ENCODE data around the gene KATNAL1.
A peak's percentile ranks its signal among the peaks of the same experiment; 100 is the strongest.

KATNAL1 gene

DNA sequence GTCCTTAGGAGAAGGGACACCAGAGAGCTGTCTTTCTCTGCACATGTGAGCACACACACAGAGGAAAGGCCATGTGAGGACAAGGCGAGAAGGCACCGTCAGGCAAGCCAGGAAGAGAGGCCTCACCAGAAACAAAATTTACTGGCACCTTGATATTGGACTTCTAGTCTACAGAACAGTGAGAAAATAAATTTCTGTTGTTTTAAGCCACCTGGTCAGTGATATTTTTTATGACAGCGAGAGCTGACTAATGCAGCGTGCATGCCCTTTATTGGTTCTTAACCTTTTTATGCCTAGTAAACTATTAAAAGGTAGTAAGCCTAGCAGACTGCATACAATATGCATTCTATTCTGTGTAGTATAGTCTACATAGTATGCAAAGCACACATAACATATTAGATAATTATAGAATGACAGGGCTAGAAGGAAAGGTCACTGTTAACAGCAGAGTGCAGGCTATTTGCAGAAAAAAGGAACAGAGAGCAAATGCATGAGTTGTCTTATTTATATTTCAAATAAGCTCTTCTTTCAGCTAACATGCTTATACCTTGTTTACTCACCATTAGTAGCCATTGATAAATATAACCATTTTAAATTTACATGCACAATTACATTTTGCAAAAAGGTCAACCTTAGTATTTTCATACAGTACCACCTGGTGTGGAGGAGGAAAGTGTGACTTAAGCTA, 25.2 kb upstream of the KATNAL1 start:
- DNase-seq: no peak

DNA sequence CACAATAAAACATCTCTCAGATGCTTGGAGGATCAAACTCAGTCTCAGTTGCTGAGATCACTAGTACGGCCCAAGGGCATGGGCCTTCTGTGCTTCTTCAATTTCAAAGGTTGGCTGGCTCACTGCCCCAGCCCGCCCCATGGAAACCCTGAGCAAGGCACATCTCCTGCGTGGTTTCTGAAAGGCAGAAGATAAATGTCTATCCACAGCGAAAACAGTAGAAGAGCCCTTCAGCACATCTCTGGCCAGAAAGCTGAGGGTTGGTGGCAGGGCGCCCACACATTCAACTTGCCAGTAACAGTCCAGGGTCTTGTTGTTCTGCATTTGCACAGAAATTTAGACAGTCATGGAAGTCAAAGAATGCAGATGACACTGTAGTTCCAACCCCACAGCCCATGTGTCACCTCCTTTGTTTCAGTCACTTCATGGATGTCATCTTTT, 24.0 kb upstream of the KATNAL1 start:
- no peak for DNase-seq

DNA sequence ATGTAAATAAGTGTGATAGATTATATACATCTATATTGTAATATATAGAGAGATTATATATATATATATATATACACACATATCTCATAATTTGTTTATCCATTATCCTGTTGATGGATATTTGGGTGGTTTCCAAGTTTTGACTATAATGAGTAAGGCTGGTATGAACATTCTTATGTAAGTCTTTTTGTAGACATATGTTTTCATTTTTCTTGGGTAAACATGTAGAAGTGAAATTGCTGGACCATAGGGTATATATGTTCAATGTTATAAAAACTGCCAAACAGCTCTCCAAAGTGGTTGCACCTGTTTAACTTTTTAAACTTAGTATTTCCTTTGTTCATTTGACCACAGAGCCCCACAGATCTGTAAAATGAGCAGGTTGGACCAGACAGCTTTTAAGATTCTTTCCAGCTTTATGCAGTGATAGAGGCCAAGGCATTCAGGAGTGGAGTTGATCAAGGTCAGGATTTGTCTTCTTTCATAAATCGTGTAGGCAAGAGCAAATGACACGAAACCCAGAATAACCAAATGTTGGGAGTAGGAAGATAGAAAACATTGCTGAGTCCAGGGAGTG, 21.7 kb upstream of the KATNAL1 start:
- DNase-seq: no peak

DNA sequence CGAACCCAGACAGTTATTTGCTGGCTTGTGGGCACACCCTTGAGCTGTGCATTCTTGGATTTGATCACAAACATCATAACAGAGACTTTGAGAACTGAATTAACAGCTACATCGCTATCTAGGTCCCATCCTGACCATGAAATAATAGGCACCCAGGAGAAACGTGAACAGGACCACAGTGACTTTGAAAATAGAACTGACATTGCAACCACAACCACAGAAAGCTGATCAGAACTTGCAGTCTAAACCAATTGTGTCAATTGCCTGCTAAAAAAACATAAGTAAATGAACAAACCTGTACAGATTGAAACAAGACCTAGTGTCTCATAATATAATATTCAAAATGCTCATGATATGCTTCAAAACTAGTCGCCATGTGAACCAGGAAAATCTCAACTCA, 18.3 kb upstream of the KATNAL1 start:
- no peak for DNase-seq

DNA sequence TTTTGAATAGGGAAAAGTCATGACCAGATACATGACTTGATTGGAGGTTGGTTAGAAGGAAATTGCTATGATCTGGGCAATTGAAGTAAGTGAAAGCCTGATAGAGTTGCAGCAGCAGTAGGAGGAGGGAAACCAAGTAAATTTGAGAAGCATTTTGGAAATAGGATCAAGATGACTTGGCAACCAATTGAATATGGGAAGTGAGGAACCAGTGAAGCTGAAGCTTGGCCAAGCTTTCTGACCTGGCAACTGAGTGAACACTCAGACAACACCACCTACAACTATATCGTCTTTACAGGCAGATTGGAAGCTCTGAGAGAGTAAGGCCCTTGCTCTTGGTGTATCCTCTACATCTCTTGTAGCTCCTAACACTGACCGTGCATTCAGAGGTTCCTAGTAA, 16.2 kb upstream of the KATNAL1 start:
- no peak for DNase-seq

DNA sequence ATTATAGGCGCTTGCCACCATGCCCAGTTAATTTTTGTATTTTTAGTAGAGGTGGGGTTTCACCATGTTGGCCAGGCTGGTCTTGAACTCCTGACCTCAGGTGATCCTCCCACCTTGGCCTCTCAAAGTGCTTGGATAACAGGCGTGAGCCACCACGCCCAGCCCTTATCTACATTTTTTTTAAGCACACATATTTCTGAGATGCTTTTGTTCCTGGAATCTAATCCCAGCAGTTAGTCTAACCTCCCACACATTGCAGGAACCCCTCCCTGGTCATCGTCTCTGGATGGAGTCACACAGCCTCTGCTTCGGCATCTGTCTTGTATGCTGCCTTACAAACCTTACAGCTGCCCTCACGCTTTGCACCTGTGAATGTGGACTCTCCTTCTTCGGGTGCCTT, 15.1 kb upstream of the KATNAL1 start:
- DNase-seq: no peak

DNA sequence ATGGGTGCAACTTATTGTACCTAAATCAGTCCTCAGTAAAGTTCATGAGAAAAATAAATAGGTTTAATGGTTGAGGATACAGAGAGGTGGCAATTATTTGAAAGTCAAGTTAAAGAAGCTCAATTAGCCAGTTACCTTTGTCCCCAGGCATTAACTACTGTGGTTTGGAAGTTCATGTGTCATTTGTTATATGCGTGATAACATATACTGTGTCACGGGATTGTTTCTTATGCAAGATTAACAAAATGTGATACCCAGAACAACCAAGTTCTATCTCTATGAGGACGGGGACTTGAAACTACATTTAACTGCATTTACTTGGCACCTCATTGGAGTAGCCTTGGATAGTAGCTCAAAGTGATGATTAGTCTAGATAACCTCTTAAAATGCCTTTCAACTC, 13.9 kb upstream of the KATNAL1 start:
- DNase-seq: no peak

DNA sequence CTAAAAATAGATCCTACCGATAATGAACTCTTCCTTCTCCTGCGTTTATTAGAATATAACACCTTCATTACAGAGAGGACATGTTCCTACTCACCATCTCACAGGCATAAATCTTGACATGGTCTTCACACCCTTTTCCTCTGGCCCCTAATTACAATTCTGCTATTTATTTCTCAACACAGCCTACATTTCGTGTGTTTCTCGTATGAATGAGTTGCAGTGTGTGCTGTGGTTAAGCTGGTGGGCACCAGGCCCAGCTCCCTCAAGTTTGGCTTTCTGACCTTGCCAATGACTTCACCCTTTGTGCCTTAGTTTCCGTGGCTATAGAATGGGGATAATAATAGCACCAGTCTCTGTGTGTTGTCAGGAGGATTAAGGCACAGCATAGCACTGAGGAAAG, 12.3 kb upstream of the KATNAL1 start:
- DNase-seq: no peak

DNA sequence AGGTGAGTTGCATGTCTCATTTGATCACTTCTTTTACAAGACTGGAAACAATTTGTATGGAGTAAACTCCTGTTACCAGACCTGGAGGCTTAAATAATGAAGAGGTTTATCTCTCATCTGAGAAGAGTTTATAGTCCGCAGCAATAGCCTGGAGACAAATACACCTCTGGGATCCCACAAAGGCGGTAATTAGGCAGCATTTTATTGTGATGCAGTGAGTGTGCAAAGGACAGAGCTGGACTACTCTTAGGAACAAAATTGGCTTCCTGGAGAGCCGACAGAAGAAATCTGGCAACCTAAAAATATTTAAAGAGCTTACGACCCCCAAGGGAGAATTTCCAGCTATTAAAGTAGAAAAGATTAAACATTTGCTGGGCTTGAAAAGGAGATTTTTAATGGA, 11.8 kb upstream of the KATNAL1 start:
- no peak for DNase-seq

DNA sequence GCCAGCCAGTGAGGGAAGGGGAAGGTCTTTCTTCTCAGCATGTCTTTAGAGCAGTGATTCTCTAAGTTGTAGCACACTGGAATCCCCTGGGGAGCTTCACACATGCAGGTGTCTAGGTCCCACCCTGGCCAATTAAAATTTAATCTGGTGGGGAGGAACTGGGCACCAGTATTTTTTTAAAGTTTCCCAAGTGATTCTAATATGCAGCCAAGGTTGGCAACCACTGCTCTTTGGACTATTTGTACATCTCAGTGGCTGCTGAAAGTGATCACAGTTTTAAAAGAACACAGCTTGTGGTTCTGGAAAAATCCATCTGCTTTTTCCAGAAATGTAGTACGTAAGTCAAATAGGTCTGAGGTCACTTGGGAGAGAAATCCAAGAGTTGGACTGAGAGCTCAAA, 10.7 kb upstream of the KATNAL1 start:
- no peak for DNase-seq

DNA sequence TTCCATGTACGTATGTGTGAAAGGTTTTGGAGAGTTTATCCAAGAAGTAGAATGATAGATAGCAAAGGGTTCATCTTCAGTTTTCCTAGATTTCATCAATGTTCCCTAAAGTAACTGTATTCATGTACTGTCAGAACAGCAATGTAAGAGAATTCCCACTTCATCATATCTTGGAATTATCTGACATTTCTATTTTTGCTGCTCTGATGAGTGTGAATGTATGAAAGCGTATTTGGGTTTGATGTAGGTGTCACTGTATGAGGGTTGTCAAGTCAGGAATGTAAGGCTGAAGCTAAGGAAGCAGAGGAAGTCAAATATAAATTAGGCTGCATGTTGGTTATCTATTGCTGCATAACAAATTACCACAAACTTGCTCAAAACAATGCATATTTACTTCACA, 7.2 kb upstream of the KATNAL1 start:
- no peak for DNase-seq

DNA sequence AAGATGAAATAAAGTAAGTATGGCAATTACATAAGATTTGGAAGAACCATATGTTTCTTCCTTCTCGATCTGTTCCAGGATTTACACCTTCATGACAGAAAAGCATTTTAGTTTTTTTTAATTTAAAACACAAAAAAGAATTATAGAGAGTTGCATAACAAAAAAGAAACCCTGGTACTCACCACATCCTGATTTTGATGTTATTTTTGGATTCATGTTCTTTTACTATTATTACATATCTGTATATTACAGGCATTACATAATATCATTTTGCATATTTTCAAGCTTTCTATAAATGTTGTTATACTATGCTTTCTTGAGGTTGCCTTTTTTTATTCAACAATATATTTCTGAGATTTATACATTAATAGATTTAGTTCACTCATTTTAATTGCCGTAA, 6.7 kb upstream of the KATNAL1 start:
- no peak for DNase-seq

DNA sequence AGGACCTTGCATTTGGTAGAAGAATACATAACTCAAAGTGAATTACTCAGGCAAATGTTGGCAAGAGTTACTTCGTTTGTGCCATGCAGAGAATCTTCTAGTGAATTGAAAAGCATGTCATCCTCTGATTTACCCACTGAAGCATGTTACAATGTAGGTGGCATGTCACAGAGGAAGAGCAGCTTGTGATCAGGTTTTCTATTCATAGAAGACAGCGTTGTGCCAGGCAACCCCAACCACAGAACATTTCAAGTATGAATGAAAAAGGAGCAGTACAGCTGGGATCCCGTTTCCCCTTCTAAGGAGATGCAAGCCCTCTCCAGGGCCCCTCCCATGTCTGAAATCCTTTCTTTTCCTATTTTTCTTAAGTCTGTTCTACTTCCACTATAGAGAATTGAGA, 6.0 kb upstream of the KATNAL1 start:
- DNase-seq: no peak

DNA sequence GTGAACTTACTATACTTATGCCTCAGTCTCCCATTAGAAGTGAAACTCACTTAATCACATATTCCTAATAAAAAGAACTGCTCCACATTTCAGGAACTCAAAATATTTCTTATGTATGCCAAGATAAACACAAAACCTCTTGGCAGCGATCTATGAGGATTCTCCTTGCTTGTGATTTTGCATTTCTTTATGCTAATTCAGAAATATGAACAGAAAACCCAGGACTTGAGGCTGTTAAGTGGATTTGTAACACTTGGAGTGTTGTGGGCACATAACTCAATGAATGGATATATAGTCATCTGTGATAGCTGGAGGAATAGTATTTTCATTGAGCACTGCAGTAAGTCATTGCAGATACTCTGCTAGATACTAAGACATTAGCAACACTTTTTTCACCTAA, 5.6 kb upstream of the KATNAL1 start:
- DNase-seq: no peak

DNA sequence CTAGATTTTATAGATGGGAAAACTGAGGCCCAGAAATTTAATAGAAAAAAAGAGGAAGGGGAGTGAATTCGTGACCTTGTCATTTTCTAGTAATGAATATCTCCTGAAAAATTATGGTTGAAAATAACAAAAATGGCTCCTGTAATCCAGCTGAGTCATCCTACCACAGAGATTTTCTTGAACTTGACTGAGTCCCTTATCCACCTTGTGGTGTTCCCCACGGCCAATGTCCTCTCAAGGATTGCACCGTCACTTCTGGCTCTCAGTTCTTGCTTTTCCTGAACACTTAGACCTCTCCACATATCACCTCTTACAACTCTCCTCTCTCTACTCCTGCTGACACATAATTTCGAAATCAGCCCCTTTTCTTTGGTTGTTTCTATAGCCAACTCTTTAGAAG, 1.2 kb upstream of the KATNAL1 start:
- no peak for DNase-seq

DNA sequence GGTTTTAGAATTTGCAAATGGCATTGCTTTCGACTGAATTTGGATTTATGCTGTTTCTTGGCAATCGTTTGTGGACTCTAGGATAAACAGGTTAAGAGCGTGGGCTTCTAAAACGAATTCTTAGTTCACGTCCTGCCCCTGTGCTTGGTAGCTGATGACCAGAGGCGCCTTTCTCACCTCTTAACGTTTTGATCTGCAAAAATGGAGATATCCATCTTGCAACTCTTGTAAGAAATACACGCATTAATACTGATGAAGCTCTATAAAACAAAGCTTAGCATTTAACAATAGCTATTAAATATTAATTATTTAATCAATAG, 580 bp upstream of the KATNAL1 start:
- no peak for DNase-seq

DNA sequence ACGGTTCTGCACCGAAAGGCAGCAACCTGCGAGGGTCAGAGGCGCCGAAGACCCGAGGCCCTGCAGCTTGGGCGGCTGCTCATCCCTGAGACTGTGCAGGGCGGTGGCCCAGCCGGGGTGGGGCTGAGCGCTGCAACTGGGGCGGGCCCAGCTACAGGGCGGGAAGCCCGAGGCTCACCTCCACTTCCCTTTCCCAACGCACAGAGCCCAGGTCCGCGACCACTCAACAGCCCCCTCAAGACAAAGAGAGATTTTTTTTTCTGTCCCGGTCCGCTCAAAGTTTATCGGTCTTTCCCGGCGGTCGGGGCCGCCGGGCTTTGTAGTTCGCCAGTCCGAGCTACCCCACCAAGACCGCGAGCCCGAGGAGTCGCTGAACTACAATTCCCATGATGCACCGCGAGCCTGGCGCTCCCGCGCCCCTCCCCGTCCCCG, 573 bp downstream of the KATNAL1 start:
- DNase-seq: peak; percentile 93

DNA sequence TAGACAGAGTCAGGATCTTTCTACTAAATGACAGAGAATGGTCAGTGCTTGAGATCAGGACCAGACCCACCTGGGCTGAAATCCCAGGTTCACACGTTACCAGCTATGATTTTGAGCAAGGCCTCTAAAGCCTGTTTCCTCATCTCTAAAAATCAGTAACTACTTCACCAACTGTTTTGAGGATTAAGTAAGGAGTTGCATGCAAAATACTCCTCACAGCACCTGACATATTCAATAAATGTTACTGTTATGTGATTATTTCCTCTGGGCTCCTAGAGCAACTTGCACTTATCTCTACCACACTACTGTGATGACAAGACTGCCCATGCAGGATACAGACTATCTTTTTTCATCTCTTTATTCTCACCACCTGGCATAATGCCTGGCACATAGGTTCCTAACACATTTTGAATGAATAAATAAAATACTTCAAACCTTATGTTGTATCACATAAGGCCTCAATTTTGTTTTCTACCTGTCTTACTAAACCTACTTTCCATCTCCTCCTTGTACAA, 1.8 kb downstream of the KATNAL1 start:
- DNase-seq: no peak

DNA sequence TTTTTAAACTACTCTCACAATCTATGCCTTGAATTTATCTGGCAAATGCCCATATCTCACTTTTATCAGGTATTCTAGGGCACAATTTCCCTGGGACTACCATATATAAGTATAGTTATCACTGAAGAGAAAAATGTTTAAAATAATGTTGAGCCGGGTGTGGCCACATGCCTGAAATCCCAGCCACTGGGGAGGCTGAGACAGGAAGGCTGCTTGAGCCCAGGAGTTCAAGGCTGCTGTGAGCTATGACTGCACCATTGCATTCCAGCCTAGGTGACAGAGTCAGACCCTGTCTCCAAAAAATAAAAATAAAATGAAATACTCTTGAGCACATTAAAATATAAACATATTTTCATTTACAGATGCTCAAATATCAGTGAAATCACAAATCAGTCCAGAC, 4.1 kb downstream of the KATNAL1 start:
- DNase-seq: no peak

DNA sequence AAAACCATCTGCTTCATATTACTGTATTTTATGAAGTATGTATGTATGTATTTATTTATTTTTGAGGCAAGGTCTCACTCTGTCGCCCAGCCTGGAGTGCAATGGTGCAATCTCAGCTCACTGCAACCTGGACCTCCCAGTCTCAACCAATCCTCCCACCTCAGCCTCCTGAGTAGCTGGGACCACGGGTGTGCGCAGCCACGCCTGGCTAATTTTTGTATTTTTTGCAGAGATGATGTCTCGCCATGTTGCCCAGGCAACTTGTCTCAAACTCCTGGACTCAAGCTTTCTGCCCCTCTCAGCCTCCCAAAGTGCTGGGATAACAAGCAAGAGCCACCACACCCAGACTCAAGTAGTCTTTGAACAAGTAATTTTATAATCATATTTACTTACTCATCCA, 5.5 kb downstream of the KATNAL1 start:
- DNase-seq: no peak

DNA sequence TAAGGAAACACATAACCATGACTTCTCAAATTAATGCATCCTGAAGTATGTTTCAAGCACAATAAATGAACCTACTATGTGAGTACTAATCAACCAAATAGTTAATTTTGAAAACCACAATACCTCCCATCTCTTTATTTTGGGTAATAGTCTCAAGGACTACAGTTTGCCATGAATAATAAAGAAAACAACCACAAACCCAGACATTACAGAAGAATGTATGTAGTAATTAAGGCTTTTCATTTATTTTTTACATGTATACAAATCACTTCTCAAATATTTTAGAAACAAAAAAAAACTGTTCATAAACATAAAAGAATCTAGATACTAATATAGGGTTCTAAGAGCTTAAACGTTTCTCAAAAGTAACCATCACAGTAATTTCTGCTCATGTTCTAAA, 6.8 kb downstream of the KATNAL1 start:
- no peak for DNase-seq

DNA sequence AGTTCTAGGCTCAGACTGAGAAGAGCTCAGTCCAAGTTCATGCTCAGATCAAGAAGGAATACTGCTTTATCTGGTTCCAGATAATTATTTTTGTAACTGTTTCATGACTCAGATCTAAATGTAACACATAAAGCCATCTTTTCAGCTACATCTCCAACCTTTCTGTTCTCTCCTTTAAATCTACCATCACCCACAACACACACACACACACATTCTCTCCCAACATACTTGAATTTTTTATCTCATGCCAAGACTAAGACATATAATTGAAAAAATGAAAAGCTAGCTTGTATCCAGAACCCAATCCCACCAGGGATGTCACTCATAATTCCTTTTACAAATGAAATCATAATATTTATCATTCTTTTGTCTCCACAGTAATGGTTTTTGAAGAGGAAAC, 7.6 kb downstream of the KATNAL1 start:
- no peak for DNase-seq

DNA sequence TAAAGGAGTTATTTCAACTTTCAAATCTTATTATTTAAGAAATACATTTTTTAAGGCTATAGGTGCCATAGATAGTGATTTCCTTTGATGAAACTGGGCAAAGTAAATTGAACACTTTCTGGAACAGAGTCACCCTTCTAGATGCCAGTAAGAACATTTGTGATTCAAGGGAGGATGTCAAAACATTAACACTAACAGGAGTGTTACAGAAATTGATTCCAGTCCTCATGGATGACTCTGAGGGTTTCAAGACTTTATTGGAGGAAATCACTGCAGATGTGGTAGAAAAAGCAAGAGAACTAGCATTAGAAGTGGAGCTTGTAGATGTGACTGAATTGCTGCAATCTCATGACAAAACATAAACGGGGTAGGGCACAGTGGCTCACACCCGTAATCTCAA, 12.2 kb downstream of the KATNAL1 start:
- DNase-seq: no peak

DNA sequence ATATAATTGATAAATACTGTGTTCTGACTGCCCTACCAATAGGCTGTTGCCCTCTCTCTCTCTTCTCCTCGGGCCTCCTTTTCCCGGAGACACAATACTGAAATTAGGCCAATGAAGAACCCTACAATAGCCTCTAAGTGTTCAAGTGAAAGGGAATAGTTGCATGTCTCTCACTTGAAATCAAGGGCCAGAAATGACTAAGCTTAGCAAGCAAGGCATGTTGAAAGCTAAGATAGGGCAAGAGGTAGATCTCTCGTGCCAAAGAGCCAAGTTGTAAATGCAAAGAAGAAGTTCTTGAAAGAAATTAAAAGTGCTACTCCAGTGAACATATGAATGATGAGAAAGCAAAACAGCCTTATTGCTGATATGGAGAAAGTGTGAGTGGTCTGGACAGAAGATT, 13.3 kb downstream of the KATNAL1 start:
- DNase-seq: no peak

DNA sequence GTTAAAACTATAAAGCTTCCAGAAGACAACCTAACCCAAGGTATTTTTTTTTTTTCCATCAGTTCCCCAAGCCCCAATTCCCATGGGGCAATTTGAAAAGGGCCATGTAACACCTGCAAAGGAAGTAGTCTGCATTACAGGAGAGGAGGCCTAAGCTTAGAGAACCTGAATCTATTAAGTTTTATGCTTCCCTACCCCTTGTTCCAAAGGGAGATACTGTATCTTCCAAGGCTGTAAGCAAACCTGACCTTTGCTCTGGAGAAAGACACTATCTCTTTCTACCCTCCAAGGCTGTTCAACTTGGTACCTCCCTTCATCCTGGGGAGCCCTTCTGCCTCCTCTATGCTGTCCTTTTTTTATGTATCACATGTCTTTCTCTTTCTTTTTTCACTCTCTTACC, 15.0 kb downstream of the KATNAL1 start:
- no peak for DNase-seq

Measured in CD4-positive, alpha-beta T cell treated with Interleukin-17A for 4 hours (primary cell).